HG02938 (cell line): ENCODE measurements around the gene GCDH.
A peak's percentile ranks its signal among the peaks of the same experiment; 100 is the strongest.
"Not testable (repeated sequence)": the region's sequence is repeated elsewhere in the genome, so short reads cannot be mapped to it uniquely, and the experiment has no call there.

Source experiments
- ATAC-seq: cut with Tn5 transposase; IDR thresholded peaks from one replicate; pipeline ENCODE4 v1.9.1; 2021; ENCODE audit warnings: mild to moderate bottlenecking, moderate library complexity; ENCODE audit not compliant: unreplicated experiment

Gene GCDH

GRCh38 chr19:12899891-12900518, 9.0 kb downstream of the GCDH start:
- ATAC-seq = no peak

DNA sequence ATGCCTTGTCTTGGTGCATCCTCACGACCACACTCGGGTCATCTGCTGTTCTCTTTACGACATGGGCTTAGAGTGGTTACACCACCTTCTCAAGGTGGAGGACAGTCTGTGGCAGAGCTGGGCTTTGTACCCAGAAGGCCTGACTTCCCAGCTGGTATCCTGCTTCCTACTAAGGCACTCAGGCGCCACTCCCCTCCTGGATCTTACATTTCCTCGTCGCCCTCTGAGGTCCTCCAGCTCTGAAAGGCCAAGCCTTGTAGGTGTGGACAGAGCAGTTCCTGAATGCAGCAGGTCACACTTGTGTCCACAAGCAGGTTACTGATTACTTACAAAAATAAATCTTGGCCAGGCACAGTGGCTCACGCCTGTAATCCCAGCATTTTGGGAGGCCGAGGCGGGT, 16.2 kb downstream of the GCDH start:
- no peak for ATAC-seq

GRCh38 chr19:12912571-12912970, 21.6 kb downstream of the GCDH start:
- no peak for ATAC-seq

DNA sequence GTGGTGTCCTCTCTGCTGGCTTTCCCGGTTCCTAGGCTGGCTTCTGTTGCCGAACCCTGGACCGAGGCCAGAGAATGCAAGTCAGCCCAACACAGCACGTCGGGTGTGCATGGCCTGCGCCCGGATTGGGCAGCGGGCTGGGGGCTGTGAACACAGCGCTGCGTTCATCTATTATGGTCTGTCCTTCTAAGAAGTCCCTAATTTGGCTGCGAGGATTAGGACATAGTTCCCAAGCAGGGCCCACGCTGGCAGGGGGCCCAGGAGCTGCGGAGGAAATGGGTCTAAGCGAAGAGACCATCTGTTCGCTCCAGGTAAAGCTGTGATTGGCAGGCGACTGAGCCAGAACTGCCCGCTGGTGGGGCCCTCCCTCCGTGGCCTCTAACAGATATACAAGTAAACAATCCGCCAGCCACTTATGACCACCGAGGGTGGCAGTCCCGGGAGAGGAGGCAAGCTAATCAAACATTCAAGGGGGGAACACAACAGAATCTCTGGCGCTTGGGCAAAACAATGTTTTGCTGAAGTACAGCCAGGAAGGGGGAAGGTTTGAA, 22.1 kb downstream of the GCDH start:
- no peak for ATAC-seq

DNA sequence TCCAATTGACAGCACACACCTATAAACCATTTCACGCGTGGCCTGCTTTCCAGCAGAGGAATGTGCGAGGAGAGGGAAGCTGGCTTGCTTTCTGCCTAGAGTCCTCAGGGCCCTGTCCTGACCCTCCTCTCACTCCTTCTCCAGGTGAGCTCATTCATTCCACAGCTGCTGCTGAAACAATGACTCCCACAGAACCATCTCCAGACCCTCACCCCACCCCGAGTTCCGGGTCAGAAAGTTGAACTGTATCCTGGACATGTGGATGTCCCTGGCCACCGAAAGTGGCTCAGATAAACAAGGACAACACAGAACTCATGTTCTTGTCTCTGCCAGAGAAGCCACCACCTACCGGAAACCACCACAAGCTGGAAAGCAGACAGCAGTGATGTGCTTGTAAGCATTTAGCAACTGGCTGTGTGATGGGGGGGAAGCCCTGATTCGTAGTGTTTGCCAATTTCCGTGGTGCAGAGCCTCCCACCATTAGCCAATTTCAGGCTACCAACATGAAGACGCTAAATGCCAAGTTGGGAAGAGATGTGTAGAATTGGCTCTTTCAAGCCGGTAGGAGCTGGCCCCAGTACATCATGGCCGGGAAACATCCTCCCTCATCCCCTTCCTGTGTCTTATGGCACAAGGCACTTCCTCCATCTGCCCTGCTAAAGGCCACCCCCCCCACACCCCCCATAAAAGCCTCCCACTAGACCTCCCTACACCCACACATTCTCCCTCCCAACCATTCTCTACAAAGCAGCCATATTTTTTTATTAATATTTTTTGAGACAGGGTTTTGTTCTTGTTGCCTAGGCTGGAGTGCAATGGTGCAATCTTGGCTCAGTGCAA, 23.1 kb downstream of the GCDH start:
- ATAC-seq = no peak

GRCh38 chr19:12915860-12916259, 24.9 kb downstream of the GCDH start:
- not testable (repeated sequence) for ATAC-seq

DNA sequence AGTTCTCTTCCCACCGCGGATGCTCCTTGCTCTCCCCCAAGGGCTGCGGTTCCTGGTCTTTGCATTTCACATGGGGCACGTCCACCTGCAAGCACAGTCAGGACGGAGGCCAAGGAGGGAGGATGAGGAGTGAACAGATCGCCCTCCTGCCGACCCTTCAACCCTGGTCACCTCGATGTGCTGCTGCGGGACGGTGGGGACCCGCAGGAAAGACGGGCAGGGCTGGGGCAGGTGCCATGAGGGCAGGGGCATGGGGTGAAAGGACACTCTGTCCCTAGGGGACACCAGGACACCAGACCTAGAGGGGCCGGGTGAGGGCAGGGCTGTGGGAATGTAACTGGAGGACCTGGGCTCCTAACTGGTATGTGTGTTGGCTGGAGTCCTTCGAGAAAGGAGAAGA, 27.3 kb downstream of the GCDH start:
- ATAC-seq = no peak

DNA sequence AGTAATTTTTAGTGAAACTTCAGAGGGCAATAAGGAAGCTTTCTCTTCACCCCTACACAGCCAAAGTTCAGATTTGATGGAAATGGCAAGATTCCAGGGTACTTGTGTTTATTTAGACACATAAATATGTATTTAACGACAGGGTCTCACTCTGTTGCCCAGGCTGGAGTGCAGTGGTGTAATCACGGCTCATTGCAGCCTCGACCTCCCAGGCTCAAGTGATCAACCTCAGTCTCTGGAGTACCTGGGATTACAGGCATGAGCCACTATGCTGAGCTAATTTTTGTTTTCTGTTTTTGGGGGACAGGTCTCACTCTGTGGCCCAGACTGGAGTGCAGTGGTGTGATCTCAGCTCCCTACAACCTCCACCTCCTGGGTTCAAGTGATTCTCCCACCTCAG, 30.1 kb downstream of the GCDH start:
- ATAC-seq = no peak

GRCh38 chr19:12922959-12923358, 32.0 kb downstream of the GCDH start:
- ATAC-seq = no peak

- no peak for ATAC-seq
These were observed 33.8 kb downstream of the GCDH start for GRCh38 chr19:12924621-12925310.

DNA sequence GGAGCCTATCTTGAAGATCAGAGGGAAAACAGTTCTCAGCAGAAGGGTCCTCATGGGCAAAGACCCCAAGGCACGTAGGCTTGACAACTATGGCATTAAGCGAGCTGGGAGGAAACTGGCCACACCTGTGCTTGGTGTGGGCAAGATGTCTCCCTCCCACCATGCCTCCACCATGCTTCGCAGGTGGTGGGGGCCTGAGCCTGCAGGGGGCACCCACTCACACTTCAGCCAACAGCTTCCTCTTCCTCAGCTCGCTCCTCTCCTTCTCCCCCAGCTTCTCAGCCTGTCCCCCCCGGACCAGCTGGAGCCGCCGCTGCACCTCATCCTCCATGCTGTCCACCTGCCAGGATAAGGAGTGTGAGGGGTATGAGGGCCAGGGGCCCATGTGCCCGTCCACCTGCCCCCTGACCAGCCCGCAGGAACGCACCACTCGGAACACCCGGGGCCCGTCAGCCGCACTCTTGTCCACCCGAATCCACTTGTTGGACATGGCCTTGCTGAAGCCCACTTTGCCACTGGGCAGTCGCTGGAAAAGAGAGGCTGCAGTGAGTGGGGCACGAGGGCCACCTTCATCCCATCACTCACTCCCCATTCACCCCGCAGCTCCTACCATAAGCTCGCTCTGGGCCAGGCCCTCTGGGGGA, 39.2 kb downstream of the GCDH start:
- ATAC-seq = no peak

- ATAC-seq = no peak
These were observed 41.7 kb downstream of the GCDH start for GRCh38 chr19:12932392-12933286.

- ATAC-seq = peak; percentile 38
These were observed 42.5 kb downstream of the GCDH start, which contains the start of gene FARSA for GRCh38 chr19:12933287-12934072. Gene FARSA (minus strand): TSS chr19:12933711. CDS start chr19:12933696, 15 bp downstream.

- ATAC-seq = no peak
These were observed 44.1 kb downstream of the GCDH start for GRCh38 chr19:12935071-12935470.

DNA sequence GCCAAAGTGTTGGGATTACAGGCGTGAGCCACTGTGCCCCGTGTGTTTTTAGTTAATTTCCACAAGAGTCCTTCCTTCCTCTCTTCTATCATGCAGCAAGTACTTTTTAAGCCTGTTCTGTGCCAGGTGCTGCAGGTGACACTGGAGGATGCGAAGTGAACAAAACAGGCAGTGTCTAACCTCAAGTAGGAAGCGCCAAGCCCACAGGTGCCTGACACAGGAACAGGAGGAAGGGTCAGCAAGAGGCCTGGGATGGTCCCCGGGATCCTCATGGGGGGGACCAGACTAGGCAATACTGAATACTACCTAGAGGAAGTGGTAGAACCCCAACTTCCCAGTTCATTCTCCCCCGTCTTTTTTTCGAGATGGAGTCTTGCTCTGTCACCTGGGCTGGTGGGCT, 45.6 kb downstream of the GCDH start:
- ATAC-seq = no peak

DNA sequence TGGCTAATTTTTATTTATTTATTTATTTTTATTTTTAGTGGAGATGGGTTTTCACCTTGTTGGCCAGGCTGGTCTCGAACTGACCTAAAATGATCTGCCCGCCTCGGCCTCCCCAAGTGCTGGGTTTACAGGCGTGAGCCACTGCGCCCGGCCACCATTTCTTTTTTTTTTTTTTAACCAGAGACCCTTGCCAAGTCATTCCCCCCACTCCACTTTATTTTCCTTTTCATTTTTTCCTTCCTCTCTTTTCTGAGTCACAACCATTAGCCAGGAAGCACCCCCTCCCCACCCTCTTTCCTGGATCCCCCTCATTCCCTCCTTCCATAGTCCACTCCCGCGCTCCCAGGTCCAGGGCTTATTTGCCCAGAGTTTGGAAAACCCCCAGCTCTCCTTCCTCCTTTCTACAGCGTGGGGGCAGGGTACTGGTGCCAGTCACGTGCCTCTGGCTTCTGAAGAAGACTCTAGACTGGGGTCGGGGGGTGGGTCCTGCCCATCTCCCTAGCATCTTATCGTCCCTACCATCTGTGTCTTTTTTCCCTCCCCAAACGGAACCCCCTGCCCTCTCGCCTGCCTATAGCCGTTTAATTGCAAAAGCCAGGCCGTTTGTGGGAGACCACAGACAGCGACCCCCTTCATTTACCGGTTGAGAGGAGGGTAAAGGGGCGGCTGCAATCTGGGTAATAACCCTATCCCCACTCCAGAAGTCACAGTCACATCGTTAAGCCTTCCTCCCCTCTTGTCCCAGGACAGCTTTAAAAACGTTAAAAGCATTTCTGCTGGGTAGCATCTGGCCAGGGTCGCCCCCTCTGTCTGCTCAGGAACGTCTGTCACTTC, 46.4 kb downstream of the GCDH start:
- ATAC-seq = no peak

GRCh38 chr19:12937927-12938778, 47.2 kb downstream of the GCDH start, which contains the start of gene CALR:
Gene CALR (plus strand): TSS chr19:12938609. CDS start chr19:12938680, 71 bp downstream.
- peak; percentile 86 for ATAC-seq
